Tibial artery (tissue), 4 donors: ENCODE measurements around the gene PSMC5.

Experiments
- DNase-seq, 2 donors: peaks; one replicate each; pipeline ENCODE4 v3.0.0-alpha.2; 2019
- H3K27ac ChIP-seq, 2 donors: fragments of 200-600 bp; sonication (generic) in 1 of 2; 1 replicate in 1 of 2; 2 replicates in 1 of 2; pipeline ENCODE4 v1.5.1; 2018 to 2019; ENCODE audit warnings: mild to moderate bottlenecking in 1 of 2
- H3K27me3 ChIP-seq, 2 donors: fragments of 200-600 bp; sonication (generic) in 1 of 2; one replicate each; pipeline versions ENCODE4 v1.5.1 to v1.6.0; 2016 to 2019
- H3K36me3 ChIP-seq, 3 donors: fragments of 200-600 bp; sonication (generic) in 2 of 3; one replicate each; pipeline ENCODE4 v1.5.1; 2016 to 2019; ENCODE audit warnings: mild to moderate bottlenecking in 2 of 3
- H3K4me1 ChIP-seq, 4 donors: fragments of 200-600 bp; sonication (generic) in 2 of 4; 1 replicate in 3 of 4; 2 replicates in 1 of 4; pipeline ENCODE4 v1.5.1; 2016 to 2019
- H3K4me3 ChIP-seq, 2 donors: fragments of 200-600 bp; sonication (generic) in 1 of 2; 1 replicate in 1 of 2; 2 replicates in 1 of 2; pipeline ENCODE4 v1.5.1; 2018 to 2019; ENCODE audit warnings: mild to moderate bottlenecking in 2 of 2
- H3K9me3 ChIP-seq, 3 donors: fragments of 200-600 bp; sonication (generic) in 1 of 3; one replicate each; pipeline ENCODE4 v1.5.1; 2016 to 2019
- CTCF ChIP-seq, 2 experiments: fragments of 200-600 bp in 1 of 2; fragments of 450-650 bp in 1 of 2; IDR thresholded peaks; one replicate each; pipeline ENCODE4 v1.5.1; 2017 to 2019; ENCODE audit warnings: antibody characterized with exemption in 2 of 2, mild to moderate bottlenecking in 1 of 2, moderate library complexity in 1 of 2
- intact Hi-C: fragments of 100-400 bp; cut with DNase I; formaldehyde crosslinking; loops from one replicate; pipeline ENCODE4 v1.15.0; 2023; ENCODE audit warnings: low total_unique reads

The PSMC5 gene

GRCh38 chr17:63822537-63822936, 4.7 kb upstream of the PSMC5 start:
- peaks cover 0 to 15% (median 8%) of the 10 kb centered on the region in 4 donors for H3K4me1 ChIP-seq
- peaks cover 76 to 83% (median 77%) of the 10 kb centered on the region in 3 donors for H3K36me3 ChIP-seq
- H3K9me3 ChIP-seq = no peaks in the 10 kb centered on the region
- intact Hi-C loops = no loop called here
- no peak overlapping the region for H3K27ac ChIP-seq
- DNase-seq = no peak
- no peaks in the 10 kb centered on the region for H3K27me3 ChIP-seq
- H3K4me3 ChIP-seq = no peak overlapping the region
- no peak for TF ChIP-seq CTCF (IDR thresholded peaks at IDR 0.05)

- TF ChIP-seq CTCF (IDR thresholded peaks at IDR 0.05) = no peak
- intact Hi-C loops = no loop called here
- Histone ChIP-seq H3K4me1 (peaks cover 0 to 25% (median 17%) of the 10 kb centered on the region in 4 donors), H3K27me3 (no peaks in the 10 kb centered on the region), H3K4me3 (no peak overlapping the region), H3K36me3 (peaks cover 64 to 70% (median 66%) of the 10 kb centered on the region in 3 donors), H3K27ac (no peak overlapping the region), H3K9me3 (no peaks in the 10 kb centered on the region)
- DNase-seq = no peak
Observed at GRCh38 chr17:63823659-63824331, 3.4 kb upstream of the PSMC5 start.

GRCh38 chr17:63824362-63824761, 2.9 kb upstream of the PSMC5 start:
- Histone ChIP-seq H3K4me3 (no peak overlapping the region), H3K4me1 (peaks cover 0 to 30% (median 23%) of the 10 kb centered on the region in 4 donors), H3K27me3 (no peaks in the 10 kb centered on the region), H3K27ac (no peak overlapping the region), H3K9me3 (no peaks in the 10 kb centered on the region), H3K36me3 (peaks cover 65 to 70% (median 65%) of the 10 kb centered on the region in 3 donors)
- intact Hi-C loops = no loop called here
- no peak for TF ChIP-seq CTCF (IDR thresholded peaks at IDR 0.05)
- DNase-seq = no peak

- peak overlapping the region; percentile 87 to 90 for H3K27ac ChIP-seq
- peaks cover 0 to 33% (median 24%) of the 10 kb centered on the region in 4 donors for H3K4me1 ChIP-seq
- peak overlapping the region; percentile 73 to 77 for H3K4me3 ChIP-seq
- intact Hi-C loops = no loop called here
- no peak for TF ChIP-seq CTCF (IDR thresholded peaks at IDR 0.05)
- peaks cover 65 to 70% (median 65%) of the 10 kb centered on the region in 3 donors for H3K36me3 ChIP-seq
- no peaks in the 10 kb centered on the region for H3K27me3 ChIP-seq
- no peak for DNase-seq
- H3K9me3 ChIP-seq = no peaks in the 10 kb centered on the region
Observed at GRCh38 chr17:63826468-63827001, 696 bp upstream of the PSMC5 start.

- Histone ChIP-seq H3K4me3 (peak overlapping the region; percentile 73 to 77), H3K9me3 (no peaks in the 10 kb centered on the region), H3K4me1 (peaks cover 0 to 33% (median 24%) of the 10 kb centered on the region in 4 donors), H3K27ac (peak overlapping the region; percentile 87 to 90), H3K36me3 (peaks cover 65 to 70% (median 65%) of the 10 kb centered on the region in 3 donors), H3K27me3 (no peaks in the 10 kb centered on the region)
- intact Hi-C loops = no loop called here
- TF ChIP-seq CTCF (IDR thresholded peaks at IDR 0.05) = no peak
- no peak for DNase-seq
Observed at GRCh38 chr17:63827801-63828221, 580 bp downstream of the PSMC5 start.
